AG04450 (cell line): Measurements from ENCODE around the gene TSPAN7. TPM values are rescaled to one million over a fixed set of nuclear protein-coding genes. Genes with fewer than 3 reads are reported as not detected.

Experiments used
- CTCF ChIA-PET: fragments of 300-600, 350-600 bp; formaldehyde crosslinking; extraction: SDS; loops from one replicate; lab custom pipeline; 2022; ENCODE audit warnings: antibody characterized with exemption, inconsistent platforms; lab: Charles Lee
- POLR2A ChIA-PET: fragments of 350-600 bp; formaldehyde crosslinking; extraction: SDS; loops from one replicate; lab custom pipeline; 2021; ENCODE audit warnings: antibody characterized with exemption, inconsistent platforms; lab: Yijun Ruan, JAX
- DNase-seq: peaks from one replicate; pipeline ENCODE4 v3.0.0-alpha.2; 2011; ENCODE audit warnings: low read depth, low spot score
- H3K27ac ChIP-seq: one replicate; pipeline ENCODE4 v1.5.1; 2012; ENCODE audit warnings: low read depth, low read length, control low read depth
- H3K27me3 ChIP-seq: one replicate; pipeline ENCODE4 v1.6.0; 2012; ENCODE audit warnings: low read length; ENCODE audit not compliant: control insufficient read depth, insufficient read depth
- H3K4me3 ChIP-seq: 2 replicates; pipeline ENCODE4 v1.5.1; 2011; ENCODE audit warnings: mild to moderate bottlenecking, low read depth, low read length, control low read depth
- H3K9me3 ChIP-seq: 2 replicates; pipeline ENCODE4 v1.5.1; 2012; ENCODE audit warnings: low read length; ENCODE audit not compliant: control insufficient read depth, insufficient read depth
- polyA plus RNA-seq: library from polyadenylated mRNA; depleted of rRNA; stranded (reverse); fragments of >200 nt; gene quantifications from 2 replicates; pipeline ENCODE4 v1.2.3, GENCODE V29; 2011
- TF ChIP-seq, protein P1 (sequence below): IDR thresholded peaks from 2 replicates; pipeline ENCODE4 v1.5.1; 2011; ENCODE audit warnings: low read depth, low read length, control low read depth, inconsistent platforms

TSPAN7 gene
- polyA plus RNA-seq, 1 experiment = not detected

- Histone ChIP-seq H3K9me3 (no peaks in the 10 kb centered on the region), H3K27ac (no peak overlapping the region), H3K27me3 (no peaks in the 10 kb centered on the region), H3K4me3 (no peak overlapping the region)
- CTCF ChIA-PET = no interaction called here
- POLR2A ChIA-PET = no interaction called here
- no peak for DNase-seq
- TF ChIP-seq, protein P1, sequence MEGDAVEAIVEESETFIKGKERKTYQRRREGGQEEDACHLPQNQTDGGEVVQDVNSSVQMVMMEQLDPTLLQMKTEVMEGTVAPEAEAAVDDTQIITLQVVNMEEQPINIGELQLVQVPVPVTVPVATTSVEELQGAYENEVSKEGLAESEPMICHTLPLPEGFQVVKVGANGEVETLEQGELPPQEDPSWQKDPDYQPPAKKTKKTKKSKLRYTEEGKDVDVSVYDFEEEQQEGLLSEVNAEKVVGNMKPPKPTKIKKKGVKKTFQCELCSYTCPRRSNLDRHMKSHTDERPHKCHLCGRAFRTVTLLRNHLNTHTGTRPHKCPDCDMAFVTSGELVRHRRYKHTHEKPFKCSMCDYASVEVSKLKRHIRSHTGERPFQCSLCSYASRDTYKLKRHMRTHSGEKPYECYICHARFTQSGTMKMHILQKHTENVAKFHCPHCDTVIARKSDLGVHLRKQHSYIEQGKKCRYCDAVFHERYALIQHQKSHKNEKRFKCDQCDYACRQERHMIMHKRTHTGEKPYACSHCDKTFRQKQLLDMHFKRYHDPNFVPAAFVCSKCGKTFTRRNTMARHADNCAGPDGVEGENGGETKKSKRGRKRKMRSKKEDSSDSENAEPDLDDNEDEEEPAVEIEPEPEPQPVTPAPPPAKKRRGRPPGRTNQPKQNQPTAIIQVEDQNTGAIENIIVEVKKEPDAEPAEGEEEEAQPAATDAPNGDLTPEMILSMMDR = no peak
Observed at GRCh38 chrX:38668771-38669170, 107.4 kb downstream of the TSPAN7 start.

DNA sequence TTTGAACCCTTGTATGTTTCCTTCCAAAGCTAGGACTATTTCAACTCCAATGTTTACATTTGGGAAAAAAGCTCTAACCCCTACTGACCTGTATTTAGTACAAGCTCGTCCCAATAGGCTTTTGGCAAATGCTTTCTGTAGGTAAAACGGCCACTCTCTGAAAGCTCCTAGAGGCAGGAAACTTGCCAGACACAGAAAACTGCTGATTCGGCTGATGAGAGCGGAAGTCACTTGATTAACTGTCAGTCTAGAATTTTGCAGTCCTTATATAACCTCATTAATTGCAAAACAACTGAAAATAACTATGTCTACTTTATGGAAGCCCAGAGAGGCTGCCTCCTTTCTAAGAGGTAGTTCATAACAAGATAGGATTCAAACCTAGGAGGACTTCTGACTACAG, 108.1 kb downstream of the TSPAN7 start:
- no peak overlapping the region for H3K27ac ChIP-seq
- DNase-seq = no peak
- TF ChIP-seq, protein P1 = no peak
- no peak overlapping the region for H3K4me3 ChIP-seq
- ChIA-PET POLR2A (no interaction called here), CTCF (no interaction called here)
- H3K27me3 ChIP-seq = no peaks in the 10 kb centered on the region
- no peaks in the 10 kb centered on the region for H3K9me3 ChIP-seq

- CTCF ChIA-PET = interaction anchor here (0.6 kb wide), 1 partner anchor 9 kb away, joined by 3 read pairs; no protein-coding TSS in a partner anchor
- Histone ChIP-seq H3K9me3 (no peaks in the 10 kb centered on the region), H3K27ac (no peak overlapping the region), H3K4me3 (no peak overlapping the region), H3K27me3 (peaks cover 2% of the 10 kb centered on the region)
- POLR2A ChIA-PET = no interaction called here
- TF ChIP-seq, protein P1 = no peak
- DNase-seq = no peak
Observed at GRCh38 chrX:38672646-38673045, 111.3 kb downstream of the TSPAN7 start.

DNA sequence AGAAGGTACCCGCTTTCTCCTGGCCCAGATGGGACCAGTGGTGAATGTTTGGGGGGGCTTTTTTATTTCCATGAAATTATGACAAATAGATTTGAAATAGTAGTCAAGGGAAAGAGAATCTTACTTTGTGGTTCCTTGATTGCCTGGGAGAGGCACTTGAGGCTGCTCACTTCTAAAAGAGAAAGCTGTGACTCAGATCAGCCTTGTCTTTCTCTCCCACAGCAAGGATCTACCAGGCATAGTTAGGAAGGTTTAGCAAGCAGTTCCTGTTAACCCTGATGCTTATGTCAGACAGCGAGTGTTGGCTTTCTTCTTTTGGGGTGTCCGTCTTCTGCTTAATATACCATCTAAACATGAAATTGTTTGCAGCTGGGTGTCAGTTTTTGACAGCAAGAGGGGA, 114.5 kb downstream of the TSPAN7 start:
- Histone ChIP-seq H3K9me3 (no peaks in the 10 kb centered on the region), H3K27me3 (peaks cover 2% of the 10 kb centered on the region), H3K27ac (no peak overlapping the region), H3K4me3 (no peak overlapping the region)
- CTCF ChIA-PET = no interaction called here
- TF ChIP-seq, protein P1 = no peak
- POLR2A ChIA-PET = no interaction called here
- DNase-seq = no peak

DNA sequence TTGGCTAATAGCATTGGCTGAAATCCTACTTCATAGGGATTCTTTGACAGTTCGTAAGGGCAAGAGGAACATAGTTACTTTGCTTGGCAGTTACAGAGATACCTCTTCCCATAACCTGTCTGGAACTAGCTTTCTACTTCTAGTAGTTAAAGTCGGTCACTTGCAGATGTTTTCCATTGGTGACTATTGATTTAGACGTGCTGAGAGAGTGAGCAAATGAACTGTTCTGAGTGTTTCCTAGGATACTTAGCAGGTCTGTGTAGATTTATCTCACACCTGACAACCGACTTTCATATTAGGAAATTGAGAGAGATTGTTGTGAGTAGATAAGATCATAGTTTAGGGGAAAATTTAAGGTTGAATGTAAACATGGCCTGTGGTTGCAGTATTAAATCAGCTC, 116.8 kb downstream of the TSPAN7 start:
- no peak for DNase-seq
- POLR2A ChIA-PET = no interaction called here
- CTCF ChIA-PET = no interaction called here
- TF ChIP-seq, protein P1 = no peak
- peaks cover 2% of the 10 kb centered on the region for H3K27me3 ChIP-seq
- H3K27ac ChIP-seq = no peak overlapping the region
- H3K4me3 ChIP-seq = no peak overlapping the region
- H3K9me3 ChIP-seq = no peaks in the 10 kb centered on the region
